Measurements from ENCODE around the gene ACAA2. TPM values are rescaled to one million over a fixed set of nuclear protein-coding genes. Genes with fewer than 3 reads are reported as not detected.
A peak's percentile ranks its signal among the peaks of the same experiment; 100 is the strongest.

Gene ACAA2
- total RNA-seq, 6 experiments from 2014 or later, result 312 to 644 (median 421) TPM

- Histone ChIP-seq H3K27me3 (no peaks in the 10 kb centered on the region), H3K4me1 (peaks cover 0 to 33% (median 14%) of the 10 kb centered on the region in 4 donors), H3K27ac (no peak overlapping the region), H3K36me3 (no peaks in the 10 kb centered on the region), H3K4me3 (no peak overlapping the region), H3K9me3 (no peaks in the 10 kb centered on the region)
- WGBS (ENCODE audit: insufficient coverage, low coverage, low lambda C conversion rate, missing lambda C conversion rate), result 79% methylated on average over 11 of the region's 12 CpGs
- TF ChIP-seq CTCF (IDR thresholded peaks at IDR 0.05), result no peak
- DNase-seq (no peak), ATAC-seq (no peak)
- intact Hi-C loops (cut with DNase I), result loop anchor here in 1 of 2 donors (10.0 kb wide), 1 partner anchor 327 kb away; no protein-coding TSS in a partner anchor
Measured at GRCh38 chr18:49841236-49842217, 28.2 kb upstream of the ACAA2 start.

- H3K4me1 ChIP-seq, result peaks cover 0 to 56% (median 20%) of the 10 kb centered on the region in 4 donors
- no peaks in the 10 kb centered on the region for H3K9me3 ChIP-seq
- intact Hi-C loops (cut with DNase I), result no loop called here
- H3K27ac ChIP-seq, result peak overlapping the region in 1 of 3 donors; percentile 83
- H3K4me3 ChIP-seq, result no peak overlapping the region
- no peaks in the 10 kb centered on the region for H3K36me3 ChIP-seq
- ATAC-seq, result no peak
- DNase-seq, result no peak
- 90% methylated on average over 5 of the region's 8 CpGs for WGBS (ENCODE audit: insufficient coverage, low coverage, low lambda C conversion rate, missing lambda C conversion rate)
- TF ChIP-seq CTCF (IDR thresholded peaks at IDR 0.05) (no peak), POLR2A (IDR thresholded peaks at IDR 0.05) (no peak)
- H3K27me3 ChIP-seq, result no peaks in the 10 kb centered on the region
Measured at GRCh38 chr18:49839012-49839411, 25.7 kb upstream of the ACAA2 start.

GRCh38 chr18:49838381-49838780, 25.0 kb upstream of the ACAA2 start:
- no peak for TF ChIP-seq POLR2A (IDR thresholded peaks at IDR 0.05)
- no peak for TF ChIP-seq CTCF (IDR thresholded peaks at IDR 0.05)
- H3K27me3 ChIP-seq, result no peaks in the 10 kb centered on the region
- intact Hi-C loops (cut with DNase I), result no loop called here
- no peaks in the 10 kb centered on the region for H3K36me3 ChIP-seq
- no peak overlapping the region for H3K4me3 ChIP-seq
- ATAC-seq (peak in 2 of 4 donors; percentile 1 to 3), DNase-seq (no peak)
- peak overlapping the region; percentile 69 to 91 (median 83) for H3K27ac ChIP-seq
- H3K4me1 ChIP-seq, result peaks cover 0 to 61% (median 23%) of the 10 kb centered on the region in 4 donors
- WGBS (ENCODE audit: insufficient coverage, low coverage, low lambda C conversion rate, missing lambda C conversion rate), result 58% methylated on average over 4 of the region's 4 CpGs
- no peaks in the 10 kb centered on the region for H3K9me3 ChIP-seq

GRCh38 chr18:49837889-49838288, 24.6 kb upstream of the ACAA2 start:
- Histone ChIP-seq H3K4me1 (peaks cover 0 to 66% (median 25%) of the 10 kb centered on the region in 4 donors), H3K27ac (peak overlapping the region; percentile 69 to 91 (median 83)), H3K9me3 (no peaks in the 10 kb centered on the region), H3K27me3 (no peaks in the 10 kb centered on the region), H3K36me3 (no peaks in the 10 kb centered on the region), H3K4me3 (no peak overlapping the region)
- intact Hi-C loops (cut with DNase I), result no loop called here
- TF ChIP-seq POLR2A (IDR thresholded peaks at IDR 0.05) (no peak), CTCF (IDR thresholded peaks at IDR 0.05) (no peak)
- 35% methylated on average over 5 of the region's 5 CpGs for WGBS (ENCODE audit: insufficient coverage, low coverage, low lambda C conversion rate, missing lambda C conversion rate)
- peak in 2 of 3 donors; percentile 71 to 85 for DNase-seq
- ATAC-seq, result peak; percentile 76 to 89 (median 82)
